HepG2 (cell line): ENCODE measurements around the gene LCE6A. TPM values are rescaled to one million over a fixed set of nuclear protein-coding genes. Genes with fewer than 3 reads are reported as not detected.

ENCODE experiments used
- ATAC-seq: fragments of 200-7000 bp; cut with Tn5 transposase; 3 replicates; pipeline ENCODE4 v1.9.1; 2020; ENCODE audit warnings: mild to moderate bottlenecking, moderate library complexity
- BruUV-seq: library from RNA; stranded (reverse); fragments of 400-500 nt; replicated peaks from 2 replicates; lab custom pipeline; 2021; lab: Mats Ljungman, UMichigan
- CTCF ChIA-PET: fragments of 300-600 bp; formaldehyde crosslinking; extraction: SDS; loops from one replicate; lab custom pipeline; 2021; ENCODE audit warnings: low total read pairs, inconsistent platforms, low intra/inter-chr PET ratio; lab: Yijun Ruan, JAX
- POLR2A ChIA-PET: fragments of 350-600 bp; sonication (Branson Sonifier 250); formaldehyde crosslinking; loops from one replicate; lab custom pipeline; 2020; ENCODE audit warnings: antibody characterized with exemption, inconsistent platforms; lab: Yijun Ruan, JAX
- DNase-seq: peaks from one replicate; pipeline ENCODE4 v3.0.0-alpha.2; 2015; ENCODE audit warnings: low spot score
- FAIRE-seq: peaks from 3 replicates; lab custom pipeline; 2011; peaks lifted over from hg19 to GRCh38; lab: Jason Lieb, UNC
- H2AFZ ChIP-seq: one replicate; pipeline ENCODE4 v1.6.1; 2011; ENCODE audit warnings: low read length, inconsistent platforms
- H3K27ac ChIP-seq: fragments of 300-600 bp; 3 replicates; pipeline ENCODE4 v1.8.0; 2011; ENCODE audit warnings: mixed run types, mild to moderate bottlenecking, mixed read lengths, low read length, inconsistent platforms; ENCODE audit not compliant: insufficient read depth; ENCODE audit errors: extremely low read length
- H3K27me3 ChIP-seq, 2 experiments: fragments of 200-600 bp in 1 of 2; 2 replicates in 1 of 2; 3 replicates in 1 of 2; pipeline versions ENCODE4 v1.6.0 to v1.8.0; 2011; ENCODE audit warnings: low read length in 2 of 2, mild to moderate bottlenecking in 2 of 2, moderate library complexity in 2 of 2, inconsistent platforms in 1 of 2; ENCODE audit not compliant: insufficient read depth in 2 of 2, control insufficient read depth in 1 of 2
- H3K36me3 ChIP-seq, 2 experiments: fragments of 200-600 bp in 1 of 2; replicated peaks in 1 of 2; 2 replicates in 1 of 2; 3 replicates in 1 of 2; pipeline versions ENCODE4 v1.5.1 to v1.8.0; 2011; ENCODE audit warnings: low read length in 2 of 2, inconsistent platforms in 1 of 2; ENCODE audit not compliant: insufficient read depth in 2 of 2, control insufficient read depth in 1 of 2
- H3K4me1 ChIP-seq: 2 replicates; pipeline ENCODE4 v1.5.1; 2012; ENCODE audit warnings: low read length, inconsistent platforms; ENCODE audit not compliant: insufficient read depth
- H3K4me2 ChIP-seq: 2 replicates; pipeline ENCODE4 v1.6.0; 2011; ENCODE audit warnings: low read depth, low read length, inconsistent platforms
- H3K4me3 ChIP-seq, 3 experiments: fragments of 200-600 bp in 1 of 3; sonication (generic), shearing (Covaris generic) in 1 of 3; replicated peaks in 1 of 3; 2 replicates each; pipeline ENCODE4 v1.5.1; 2011 to 2016; ENCODE audit warnings: low read length in 3 of 3, inconsistent platforms in 2 of 3, low read depth in 2 of 3, mild to moderate bottlenecking in 2 of 3, control low read depth in 1 of 3, mixed read lengths in 1 of 3; ENCODE audit not compliant: insufficient read depth in 1 of 3
- H3K79me2 ChIP-seq: one replicate; pipeline ENCODE4 v1.6.1; 2011; ENCODE audit warnings: low read length, inconsistent platforms; ENCODE audit not compliant: insufficient read depth
- H3K9ac ChIP-seq: 2 replicates; pipeline ENCODE4 v1.6.0; 2011; ENCODE audit warnings: mild to moderate bottlenecking, low read depth, low read length, inconsistent platforms; ENCODE audit not compliant: insufficient read depth
- H3K9me3 ChIP-seq: 2 replicates; pipeline ENCODE4 v1.5.1; 2012; ENCODE audit warnings: mild to moderate bottlenecking, low read length
- H4K20me1 ChIP-seq: 2 replicates; pipeline ENCODE4 v1.6.0; 2011; ENCODE audit warnings: inconsistent platforms, mild to moderate bottlenecking, low read length, moderate library complexity; ENCODE audit not compliant: insufficient read depth
- FIP1L1 ChIP-seq: fragments of 200-400 bp; formaldehyde crosslinking; IDR thresholded peaks from 2 replicates; pipeline ENCODE4 v1.6.1; 2018; ENCODE audit warnings: low read depth, mild to moderate bottlenecking, low read length, moderate library complexity, borderline replicate concordance; ENCODE audit not compliant: insufficient read depth
- FOXP1 ChIP-seq, 2 experiments: fragments of 450-650 bp in 1 of 2; IDR thresholded peaks; 2 replicates each; pipeline ENCODE4 v1.6.1; 2017 to 2018; ENCODE audit warnings: antibody characterized with exemption in 1 of 2
- MEIS2 ChIP-seq: sonication (generic); formaldehyde crosslinking; IDR thresholded peaks from 2 replicates; pipeline ENCODE4 v1.9.0; 2021; ENCODE audit warnings: mild to moderate bottlenecking, missing genetic modification reagents
- PRMT3 ChIP-seq: sonication (generic); formaldehyde crosslinking; IDR thresholded peaks from 2 replicates; pipeline ENCODE4 v1.8.1; 2022; ENCODE audit warnings: low read depth, mild to moderate bottlenecking, moderate library complexity, missing genetic modification reagents, borderline replicate concordance
- RELA ChIP-seq: sonication (generic); formaldehyde crosslinking; IDR thresholded peaks from 2 replicates; pipeline ENCODE4 v1.4.0; 2020; ENCODE audit warnings: missing genetic modification reagents
- THAP11 ChIP-seq: IDR thresholded peaks from 2 replicates; pipeline ENCODE4 v1.6.1; 2016; ENCODE audit warnings: missing biosample characterization, missing genetic modification reagents
- TOE1 ChIP-seq: sonication (generic); formaldehyde crosslinking; IDR thresholded peaks from 2 replicates; pipeline ENCODE4 v1.4.0; 2020; ENCODE audit warnings: mild to moderate bottlenecking, missing genetic modification reagents
- ZNF124 ChIP-seq: sonication (generic); formaldehyde crosslinking; IDR thresholded peaks from 2 replicates; pipeline ENCODE4 v1.4.0; 2020; ENCODE audit warnings: missing genetic modification reagents
- ZNF160 ChIP-seq: sonication (generic); formaldehyde crosslinking; IDR thresholded peaks from 2 replicates; pipeline ENCODE4 v1.8.0; 2022; ENCODE audit warnings: mild to moderate bottlenecking, inconsistent platforms, missing genetic modification reagents
- ZNF350 ChIP-seq: sonication (generic); formaldehyde crosslinking; IDR thresholded peaks from 2 replicates; pipeline ENCODE4 v1.4.0; 2020; ENCODE audit warnings: mild to moderate bottlenecking, low read depth, missing genetic modification reagents, borderline replicate concordance
- WGBS: methylation state at CpG from one replicate; pipeline ENCODE4 v1.1.6; 2017; ENCODE audit warnings: low lambda C conversion rate; 5-methylcytosine and 5-hydroxymethylcytosine counted together
- in situ Hi-C: cut with HindIII; loops from 2 replicates; pipeline ENCODE4 v1.10.0; 2017; ENCODE audit warnings: low pct_unique_long_range_greater_than_20kb; ENCODE audit not compliant: extremely low pct_ligation_motif_present
- intact Hi-C: fragments of 100-400 bp; cut with micrococcal nuclease; formaldehyde crosslinking; loops from one replicate; pipeline ENCODE4 v1.10.0; 2022; ENCODE audit not compliant: unreplicated experiment
- polyA plus RNA-seq, 8 experiments: library from polyadenylated mRNA; depleted of rRNA in 3 of 8; stranded (reverse) in 7 of 8; unstranded in 1 of 8; fragments of >200 nt; fragmentation: Illumina TruSeq in 4 of 8; extraction: Trizol in 4 of 8; gene quantifications; 2 replicates each; pipeline versions ENCODE4 v1.2.1 to v1.2.3, GENCODE V29; 2011 to 2016; ENCODE audit warnings: low read depth in 4 of 8, missing spikeins in 1 of 8, mixed read lengths in 1 of 8; ENCODE audit not compliant: insufficient read depth in 1 of 8
- total RNA-seq, 5 experiments: library from RNA; depleted of rRNA; stranded (reverse); fragments of >200 nt; fragmentation: Illumina TruSeq; extraction: Trizol; gene quantifications; 2 replicates each; pipeline ENCODE4 v1.2.3, GENCODE V29; 2016; ENCODE audit warnings: low read depth in 1 of 5
- TF ChIP-seq, protein P1 (sequence below): sonication (generic); formaldehyde crosslinking; IDR thresholded peaks from 2 replicates; pipeline ENCODE4 v1.4.0; 2020; ENCODE audit warnings: missing genetic modification reagents, borderline replicate concordance
- TF ChIP-seq, protein P2 (sequence below): IDR thresholded peaks from 2 replicates; pipeline ENCODE4 v1.6.1; 2016; ENCODE audit warnings: low read depth, borderline replicate concordance
- TF ChIP-seq, protein P3 (sequence below): sonication (generic); formaldehyde crosslinking; IDR thresholded peaks from 2 replicates; pipeline ENCODE4 v1.4.0; 2020; ENCODE audit warnings: missing genetic modification reagents

Gene LCE6A
- total and polyA plus RNA-seq, 2 of the 13 experiments (the other 11 are each of a cell fraction or from before 2014, with no cell fraction given): not detected

DNA sequence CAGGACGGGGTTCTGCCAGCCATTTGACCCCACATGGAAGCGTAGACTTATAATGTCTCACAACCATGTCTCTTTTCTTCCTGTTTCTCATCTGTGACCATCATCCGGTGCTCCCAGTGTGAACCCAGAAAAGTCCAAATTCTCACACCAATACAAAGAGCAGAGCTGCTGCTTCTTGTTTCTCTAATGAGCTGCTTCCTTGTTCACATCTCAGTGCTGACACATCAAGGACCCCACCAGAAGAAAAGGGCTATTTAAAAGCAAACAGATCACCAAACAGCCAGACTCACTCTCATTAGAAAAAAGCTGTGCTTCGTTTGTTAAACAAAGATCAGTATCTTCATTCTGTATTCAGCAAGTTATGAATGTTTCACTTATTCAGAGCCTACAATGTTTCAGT, 47.0 kb upstream of the LCE6A start:
- in situ Hi-C loops (no loop called here), intact Hi-C loops (no loop called here)
- Histone ChIP-seq H2AFZ (no peak overlapping the region), H3K4me1 (no peaks in the 10 kb centered on the region), H3K36me3 (no peaks in the 10 kb centered on the region), H3K27ac (no peak overlapping the region), H3K79me2 (no peaks in the 10 kb centered on the region), H3K27me3 (no peaks in the 10 kb centered on the region)
- no peak for FAIRE-seq
- TF ChIP-seq FOXP1 (IDR thresholded peaks at IDR 0.05) (no peak), FOXP1 (CRISPR knock-in tag; IDR thresholded peaks at IDR 0.05) (no peak), ZNF350 (no peak)
- TF ChIP-seq, all 625 proteins: peak for 0
- BruUV-seq: no TSS peak
- ChIA-PET CTCF (no interaction called here), POLR2A (no interaction called here)
- WGBS: 25% methylated on average over 4 of the region's 4 CpGs
- ATAC-seq (no peak), DNase-seq (no peak)
- no peak overlapping the region for H3K4me3 ChIP-seq
- no peak overlapping the region for H3K9ac ChIP-seq
- no peaks in the 10 kb centered on the region for H4K20me1 ChIP-seq
- no peaks in the 10 kb centered on the region for H3K9me3 ChIP-seq
- H3K4me2 ChIP-seq: no peak overlapping the region

DNA sequence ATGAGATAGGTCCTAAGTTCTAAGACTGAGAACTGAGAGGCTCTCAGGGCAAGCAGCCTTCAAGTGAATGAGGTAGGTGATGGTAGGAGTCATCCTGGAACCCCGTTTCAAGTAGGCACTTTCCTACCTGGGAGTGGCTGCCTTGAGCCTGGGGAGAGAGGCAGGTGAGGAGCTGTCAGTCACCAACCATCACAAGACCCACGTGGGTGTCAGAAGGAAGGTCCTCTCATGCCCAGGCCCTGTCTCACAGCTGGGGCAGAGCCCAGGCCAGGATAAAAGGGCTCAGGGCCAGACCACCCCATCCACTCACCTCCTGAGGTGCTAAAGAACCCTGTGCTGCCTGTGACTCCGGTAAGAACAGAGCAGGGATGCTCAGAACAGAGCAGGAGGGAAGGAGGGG, 46.2 kb upstream of the LCE6A start, which contains the start of gene LCE1D:
TSS of gene LCE1D (plus strand) at position 301 of the 400 bp plus-strand sequence. CDS start 1,074 bp downstream, outside the sequence.
- TF ChIP-seq TOE1 (no peak), RELA (CRISPR knock-in tag) (no peak), FIP1L1 (no peak), THAP11 (CRISPR knock-in tag) (no peak), PRMT3 (CRISPR knock-in tag) (no peak), MEIS2 (CRISPR knock-in tag) (no peak), ZNF160 (CRISPR knock-in tag) (no peak), ZNF124 (CRISPR knock-in tag) (no peak)
- TF ChIP-seq, protein P1, sequence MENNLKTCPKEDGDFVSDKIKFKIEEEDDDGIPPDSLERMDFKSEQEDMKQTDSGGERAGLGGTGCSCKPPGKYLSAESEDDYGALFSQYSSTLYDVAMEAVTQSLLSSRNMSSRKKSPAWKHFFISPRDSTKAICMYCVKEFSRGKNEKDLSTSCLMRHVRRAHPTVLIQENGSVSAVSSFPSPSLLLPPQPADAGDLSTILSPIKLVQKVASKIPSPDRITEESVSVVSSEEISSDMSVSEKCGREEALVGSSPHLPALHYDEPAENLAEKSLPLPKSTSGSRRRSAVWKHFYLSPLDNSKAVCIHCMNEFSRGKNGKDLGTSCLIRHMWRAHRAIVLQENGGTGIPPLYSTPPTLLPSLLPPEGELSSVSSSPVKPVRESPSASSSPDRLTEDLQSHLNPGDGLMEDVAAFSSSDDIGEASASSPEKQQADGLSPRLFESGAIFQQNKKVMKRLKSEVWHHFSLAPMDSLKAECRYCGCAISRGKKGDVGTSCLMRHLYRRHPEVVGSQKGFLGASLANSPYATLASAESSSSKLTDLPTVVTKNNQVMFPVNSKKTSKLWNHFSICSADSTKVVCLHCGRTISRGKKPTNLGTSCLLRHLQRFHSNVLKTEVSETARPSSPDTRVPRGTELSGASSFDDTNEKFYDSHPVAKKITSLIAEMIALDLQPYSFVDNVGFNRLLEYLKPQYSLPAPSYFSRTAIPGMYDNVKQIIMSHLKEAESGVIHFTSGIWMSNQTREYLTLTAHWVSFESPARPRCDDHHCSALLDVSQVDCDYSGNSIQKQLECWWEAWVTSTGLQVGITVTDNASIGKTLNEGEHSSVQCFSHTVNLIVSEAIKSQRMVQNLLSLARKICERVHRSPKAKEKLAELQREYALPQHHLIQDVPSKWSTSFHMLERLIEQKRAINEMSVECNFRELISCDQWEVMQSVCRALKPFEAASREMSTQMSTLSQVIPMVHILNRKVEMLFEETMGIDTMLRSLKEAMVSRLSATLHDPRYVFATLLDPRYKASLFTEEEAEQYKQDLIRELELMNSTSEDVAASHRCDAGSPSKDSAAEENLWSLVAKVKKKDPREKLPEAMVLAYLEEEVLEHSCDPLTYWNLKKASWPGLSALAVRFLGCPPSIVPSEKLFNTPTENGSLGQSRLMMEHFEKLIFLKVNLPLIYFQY (CRISPR knock-in tag): no peak
- TF ChIP-seq, protein P2, sequence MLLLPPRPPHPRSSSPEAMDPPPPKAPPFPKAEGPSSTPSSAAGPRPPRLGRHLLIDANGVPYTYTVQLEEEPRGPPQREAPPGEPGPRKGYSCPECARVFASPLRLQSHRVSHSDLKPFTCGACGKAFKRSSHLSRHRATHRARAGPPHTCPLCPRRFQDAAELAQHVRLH (CRISPR knock-in tag): no peak
- TF ChIP-seq, protein P3, sequence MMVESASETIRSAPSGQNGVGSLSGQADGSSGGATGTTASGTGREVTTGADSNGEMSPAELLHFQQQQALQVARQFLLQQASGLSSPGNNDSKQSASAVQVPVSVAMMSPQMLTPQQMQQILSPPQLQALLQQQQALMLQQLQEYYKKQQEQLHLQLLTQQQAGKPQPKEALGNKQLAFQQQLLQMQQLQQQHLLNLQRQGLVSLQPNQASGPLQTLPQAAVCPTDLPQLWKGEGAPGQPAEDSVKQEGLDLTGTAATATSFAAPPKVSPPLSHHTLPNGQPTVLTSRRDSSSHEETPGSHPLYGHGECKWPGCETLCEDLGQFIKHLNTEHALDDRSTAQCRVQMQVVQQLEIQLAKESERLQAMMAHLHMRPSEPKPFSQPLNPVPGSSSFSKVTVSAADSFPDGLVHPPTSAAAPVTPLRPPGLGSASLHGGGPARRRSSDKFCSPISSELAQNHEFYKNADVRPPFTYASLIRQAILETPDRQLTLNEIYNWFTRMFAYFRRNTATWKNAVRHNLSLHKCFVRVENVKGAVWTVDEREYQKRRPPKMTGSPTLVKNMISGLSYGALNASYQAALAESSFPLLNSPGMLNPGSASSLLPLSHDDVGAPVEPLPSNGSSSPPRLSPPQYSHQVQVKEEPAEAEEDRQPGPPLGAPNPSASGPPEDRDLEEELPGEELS (CRISPR knock-in tag): no peak
- Histone ChIP-seq H4K20me1 (no peaks in the 10 kb centered on the region), H2AFZ (no peak within 1 kb of the TSS), H3K4me1 (no peaks in the 10 kb centered on the region), H3K4me2 (no peak within 1 kb of the TSS), H3K27me3 (no peaks in the 10 kb centered on the region), H3K4me3 (no peak within 1 kb of the TSS), H3K36me3 (no peaks in the 10 kb centered on the region), H3K9me3 (no peaks in the 10 kb centered on the region), H3K9ac (no peak within 1 kb of the TSS), H3K79me2 (no peaks in the 10 kb centered on the region), H3K27ac (no peak within 1 kb of the TSS)
- DNase-seq (no peak), ATAC-seq (no peak), FAIRE-seq (no peak)
- intact Hi-C loops (no loop called here), in situ Hi-C loops (no loop called here)
- 0% methylated on average over 1 of the region's 3 CpGs for WGBS
- BruUV-seq: no TSS peak
- ChIA-PET POLR2A (no interaction called here), CTCF (no interaction called here)
